Measurements from ENCODE around the gene KIF26B.

DNA sequence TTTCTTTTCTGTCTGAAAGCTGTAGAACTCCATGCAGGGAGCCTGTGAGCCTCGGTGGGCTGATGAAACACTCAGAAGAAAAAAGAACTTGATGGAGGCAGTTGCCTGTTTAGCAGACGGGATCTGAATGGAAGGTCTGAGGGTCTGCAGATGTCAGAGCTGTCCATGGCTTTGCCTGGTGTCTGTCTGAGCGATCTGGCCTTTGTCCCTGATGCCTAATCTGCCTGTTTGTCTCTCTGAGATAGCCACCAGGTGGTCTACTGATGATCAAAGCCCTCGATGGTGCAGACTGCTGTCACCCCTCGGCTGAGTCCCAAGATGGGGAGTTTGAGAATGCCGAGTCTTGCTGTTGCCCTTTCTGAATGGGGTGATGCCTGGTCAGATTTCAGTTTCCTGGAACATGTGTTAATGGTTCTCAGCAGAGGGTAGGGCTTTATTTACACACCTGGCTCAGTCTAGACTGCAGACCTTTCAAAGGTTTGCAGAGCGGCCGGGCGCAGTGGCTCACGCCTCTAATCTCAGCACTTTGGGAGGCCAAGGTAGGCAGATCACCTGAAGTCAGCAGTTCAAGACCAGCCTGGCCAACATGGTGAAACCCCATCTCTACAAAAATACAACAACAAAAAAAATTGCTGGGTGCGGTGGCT is 90.4 kb downstream of the KIF26B start:
- TF ChIP-seq, protein P1, sequence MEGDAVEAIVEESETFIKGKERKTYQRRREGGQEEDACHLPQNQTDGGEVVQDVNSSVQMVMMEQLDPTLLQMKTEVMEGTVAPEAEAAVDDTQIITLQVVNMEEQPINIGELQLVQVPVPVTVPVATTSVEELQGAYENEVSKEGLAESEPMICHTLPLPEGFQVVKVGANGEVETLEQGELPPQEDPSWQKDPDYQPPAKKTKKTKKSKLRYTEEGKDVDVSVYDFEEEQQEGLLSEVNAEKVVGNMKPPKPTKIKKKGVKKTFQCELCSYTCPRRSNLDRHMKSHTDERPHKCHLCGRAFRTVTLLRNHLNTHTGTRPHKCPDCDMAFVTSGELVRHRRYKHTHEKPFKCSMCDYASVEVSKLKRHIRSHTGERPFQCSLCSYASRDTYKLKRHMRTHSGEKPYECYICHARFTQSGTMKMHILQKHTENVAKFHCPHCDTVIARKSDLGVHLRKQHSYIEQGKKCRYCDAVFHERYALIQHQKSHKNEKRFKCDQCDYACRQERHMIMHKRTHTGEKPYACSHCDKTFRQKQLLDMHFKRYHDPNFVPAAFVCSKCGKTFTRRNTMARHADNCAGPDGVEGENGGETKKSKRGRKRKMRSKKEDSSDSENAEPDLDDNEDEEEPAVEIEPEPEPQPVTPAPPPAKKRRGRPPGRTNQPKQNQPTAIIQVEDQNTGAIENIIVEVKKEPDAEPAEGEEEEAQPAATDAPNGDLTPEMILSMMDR (IDR thresholded peaks at IDR 0.05; ENCODE audit: low read depth, low read length): no peak
- TF ChIP-seq MYC (IDR thresholded peaks at IDR 0.05; ENCODE audit: low read depth, low read length): no peak
- no peak for TF ChIP-seq POLR2A (IDR thresholded peaks at IDR 0.05; ENCODE audit: extremely low read depth, insufficient read length)
- TF ChIP-seq, protein P2, sequence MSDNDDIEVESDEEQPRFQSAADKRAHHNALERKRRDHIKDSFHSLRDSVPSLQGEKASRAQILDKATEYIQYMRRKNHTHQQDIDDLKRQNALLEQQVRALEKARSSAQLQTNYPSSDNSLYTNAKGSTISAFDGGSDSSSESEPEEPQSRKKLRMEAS (IDR thresholded peaks at IDR 0.05; ENCODE audit: low read depth, low read length): no peak

All from NB4 (cell line).